HCT116 (cell line): ENCODE results near the gene SH3TC2. TPM values are rescaled to one million over a fixed set of nuclear protein-coding genes. Genes with fewer than 3 reads are reported as not detected.

Source experiments
- ATAC-seq: fragments of 200-7000 bp; cut with Tn5 transposase; 2 replicates; pipeline ENCODE4 v1.9.1; 2020; ENCODE audit warnings: mild to moderate bottlenecking, moderate library complexity
- BruUV-seq: library from RNA; stranded (reverse); fragments of 400-500 nt; replicated peaks from 2 replicates; lab custom pipeline; 2021; lab: Mats Ljungman, UMichigan
- CTCF ChIA-PET: fragments of 300-600 bp; sonication (Branson Sonifier 250); formaldehyde crosslinking; loops from one replicate; lab custom pipeline; 2021; ENCODE audit warnings: antibody characterized with exemption; lab: Charles Lee
- POLR2A ChIA-PET: fragments of 300-600, 350-600 bp; sonication (Branson Sonifier 250); formaldehyde crosslinking; loops from one replicate; lab custom pipeline; 2021; ENCODE audit warnings: antibody characterized with exemption; lab: Charles Lee
- RAD21 ChIA-PET, 2 experiments: fragments of 300-600 bp; sonication (Branson Sonifier 250); formaldehyde crosslinking; loops; one replicate each; lab custom pipeline; 2023; ENCODE audit warnings: low total read pairs in 2 of 2; ENCODE audit not compliant: uncharacterized antibody in 2 of 2, unreplicated experiment in 2 of 2, low non-redundant PET in 1 of 2; lab: Charles Lee
- DNase-seq: peaks from one replicate; pipeline ENCODE4 v3.0.0-alpha.2; 2010; ENCODE audit warnings: low read depth, low spot score
- H2AFZ ChIP-seq: fragments of 200-600 bp; shearing (Covaris generic), sonication (generic); 2 replicates; pipeline ENCODE4 v1.6.1; 2017; ENCODE audit warnings: low read depth, mixed run types, mixed read lengths, antibody characterized with exemption, low read length; ENCODE audit not compliant: poor library complexity, severe bottlenecking
- H3K27ac ChIP-seq: 2 replicates; pipeline ENCODE4 v1.5.1; 2012; ENCODE audit warnings: low read depth, low read length
- H3K27me3 ChIP-seq: fragments of 200-600 bp; sonication (generic); 2 replicates; pipeline ENCODE4 v1.6.1; 2016; ENCODE audit warnings: mixed run types, low read length, mixed read lengths; ENCODE audit not compliant: insufficient read depth
- H3K36me3 ChIP-seq, 2 experiments: fragments of 200-500 bp in 1 of 2; fragments of 200-600 bp in 1 of 2; sonication (Bioruptor generic) in 1 of 2; sonication (generic) in 1 of 2; 2 replicates each; pipeline versions ENCODE4 v1.5.1 to v1.6.1; 2014 to 2016; ENCODE audit warnings: low read length in 2 of 2, inconsistent platforms in 1 of 2, mixed read lengths in 1 of 2, mixed run types in 1 of 2; ENCODE audit not compliant: insufficient read depth in 2 of 2, control insufficient read depth in 1 of 2
- H3K4me1 ChIP-seq, 2 experiments: fragments of 200-600 bp in 1 of 2; sonication (generic) in 1 of 2; 2 replicates each; pipeline versions ENCODE4 v1.5.1 to v1.6.1; 2012 to 2017; ENCODE audit warnings: low read length in 2 of 2, inconsistent platforms in 1 of 2, mild to moderate bottlenecking in 1 of 2, mixed read lengths in 1 of 2, mixed run types in 1 of 2, moderate library complexity in 1 of 2; ENCODE audit not compliant: insufficient read depth in 2 of 2, control insufficient read depth in 1 of 2
- H3K4me2 ChIP-seq: fragments of 200-600 bp; sonication (generic); 2 replicates; pipeline ENCODE4 v1.6.1; 2017; ENCODE audit warnings: mixed run types, low read length, mixed read lengths
- H3K4me3 ChIP-seq, 2 experiments: fragments of 200-600 bp in 1 of 2; sonication (generic) in 1 of 2; replicated peaks in 1 of 2; 2 replicates each; pipeline ENCODE4 v1.5.1; 2011 to 2016; ENCODE audit warnings: low read length in 2 of 2, control low read depth in 1 of 2, low read depth in 1 of 2, mild to moderate bottlenecking in 1 of 2, mixed read lengths in 1 of 2, mixed run types in 1 of 2
- H3K79me2 ChIP-seq: fragments of 200-600 bp; sonication (generic); 2 replicates; pipeline ENCODE4 v1.6.1; 2017; ENCODE audit warnings: mild to moderate bottlenecking, mixed run types, low read length, moderate library complexity, mixed read lengths; ENCODE audit not compliant: insufficient read depth
- H3K9ac ChIP-seq: fragments of 200-600 bp; sonication (generic); 2 replicates; pipeline ENCODE4 v1.6.1; 2016; ENCODE audit warnings: low read length, mixed read lengths
- H3K9me2 ChIP-seq: fragments of 200-600 bp; sonication (generic), shearing (Covaris generic); 2 replicates; pipeline ENCODE4 v1.6.1; 2017; ENCODE audit warnings: mixed run types, mild to moderate bottlenecking, moderate library complexity; ENCODE audit not compliant: insufficient read depth
- H3K9me3 ChIP-seq, 2 experiments: fragments of 200-500 bp in 1 of 2; fragments of 200-600 bp in 1 of 2; sonication (Bioruptor generic) in 1 of 2; sonication (generic) in 1 of 2; 2 replicates each; pipeline ENCODE4 v1.6.1; 2014 to 2017; ENCODE audit warnings: low read length in 2 of 2, mixed read lengths in 2 of 2, inconsistent platforms in 1 of 2, low read depth in 1 of 2, mild to moderate bottlenecking in 1 of 2, mixed run types in 1 of 2, moderate library complexity in 1 of 2; ENCODE audit not compliant: control insufficient read depth in 1 of 2, insufficient read depth in 1 of 2
- H4K20me1 ChIP-seq: fragments of 200-600 bp; sonication (generic), shearing (Covaris generic); 2 replicates; pipeline ENCODE4 v1.6.1; 2017; ENCODE audit warnings: mixed run types, mild to moderate bottlenecking, moderate library complexity; ENCODE audit not compliant: insufficient read depth
- ATF3 ChIP-seq: IDR thresholded peaks from 2 replicates; pipeline ENCODE4 v1.6.1; 2012
- CBX3 ChIP-seq: IDR thresholded peaks from 2 replicates; pipeline ENCODE4 v1.6.1; 2012; ENCODE audit warnings: low read depth
- EGR1 ChIP-seq: IDR thresholded peaks from 2 replicates; pipeline ENCODE4 v1.6.1; 2012; ENCODE audit warnings: low read depth
- EZH2phosphoT487 ChIP-seq: fragments of 200-600 bp; IDR thresholded peaks from 2 replicates; pipeline ENCODE4 v1.6.1; 2018; ENCODE audit warnings: antibody characterized with exemption, borderline replicate concordance
- FOSL1 ChIP-seq: IDR thresholded peaks from 2 replicates; pipeline ENCODE4 v1.6.1; 2012; ENCODE audit warnings: low read depth
- JUND ChIP-seq: IDR thresholded peaks from 2 replicates; pipeline ENCODE4 v1.6.1; 2012
- SIN3A ChIP-seq: IDR thresholded peaks from 2 replicates; pipeline ENCODE4 v1.6.1; 2012; ENCODE audit warnings: low read depth
- SP1 ChIP-seq: IDR thresholded peaks from 2 replicates; pipeline ENCODE4 v1.6.1; 2012; ENCODE audit warnings: low read depth
- SRF ChIP-seq: IDR thresholded peaks from 2 replicates; pipeline ENCODE4 v1.6.1; 2012; ENCODE audit warnings: low read depth
- ZFX ChIP-seq: fragments of 450-650 bp; IDR thresholded peaks from 2 replicates; pipeline ENCODE4 v1.6.1; 2017
- intact Hi-C: fragments of 100-400 bp; cut with micrococcal nuclease; formaldehyde crosslinking; loops from 2 replicates; pipeline ENCODE4 v1.10.0; 2022
- total RNA-seq: library from RNA; stranded (reverse); gene quantifications from one replicate; pipeline ENCODE4 v1.2.1, GENCODE V29; 2021; ENCODE audit not compliant: unreplicated experiment
- TF ChIP-seq, protein P1 (sequence below): IDR thresholded peaks from 2 replicates; pipeline ENCODE4 v1.6.1; 2012
- TF ChIP-seq, protein P2 (sequence below), 3 experiments: fragments of 200-600 bp in 1 of 3; sonication (generic) in 1 of 3; IDR thresholded peaks in 2 of 3; conservative IDR thresholded peaks in 1 of 3; 2 replicates each; pipeline ENCODE4 v1.5.1; 2012 to 2017; ENCODE audit warnings: low read depth in 2 of 3, low read length in 2 of 3, antibody characterized with exemption in 1 of 3, borderline replicate concordance in 1 of 3, control low read depth in 1 of 3, mild to moderate bottlenecking in 1 of 3, mixed read lengths in 1 of 3, mixed run types in 1 of 3, moderate library complexity in 1 of 3; ENCODE audit not compliant: insufficient read depth in 1 of 3
- TF ChIP-seq, protein P3 (sequence below): IDR thresholded peaks from 2 replicates; pipeline ENCODE4 v1.6.1; 2012; ENCODE audit warnings: low read depth

The SH3TC2 gene
- total RNA-seq, 1 experiment from 2014 or later, result 12.8 TPM

GRCh38 chr5:149002053-149002452, 60.8 kb downstream of the SH3TC2 start:
- H3K9ac ChIP-seq, result peak overlapping the region; percentile 28; the same call in 1 of the 2 replicates
- H3K79me2 ChIP-seq, result no peaks in the 10 kb centered on the region
- H3K36me3 ChIP-seq, result no peaks in the 10 kb centered on the region
- ChIA-PET CTCF (interaction anchor here (1.2 to 2.7 kb wide), 7 partner anchors 33 to 271 kb away, joined by 3 to 12 read pairs (median 7); no protein-coding TSS in a partner anchor), POLR2A (no interaction called here), RAD21 (interaction anchor here (1.2 to 1.8 kb wide), 2 partner anchors 113 to 261 kb away, joined by 3 to 6 read pairs; no protein-coding TSS in a partner anchor)
- ATAC-seq (peak; percentile 79), DNase-seq (peak; percentile 44)
- no peaks in the 10 kb centered on the region for H3K27me3 ChIP-seq
- H2AFZ ChIP-seq, result peak overlapping the region; percentile 57
- H3K27ac ChIP-seq, result no peak overlapping the region
- no peaks in the 10 kb centered on the region for H3K9me3 ChIP-seq
- peaks cover 8 to 24% of the 10 kb centered on the region in 2 experiments for H3K4me1 ChIP-seq
- no peak overlapping the region for H3K4me3 ChIP-seq
- BruUV-seq, result no TSS peak
- H3K9me2 ChIP-seq, result no peaks in the 10 kb centered on the region
- intact Hi-C loops, result loop anchor here (10.0 kb wide), 1 partner anchor 113 kb away; no protein-coding TSS in a partner anchor
- H3K4me2 ChIP-seq, result peak overlapping the region; percentile 57
- H4K20me1 ChIP-seq, result no peaks in the 10 kb centered on the region
- TF ChIP-seq, protein P1, sequence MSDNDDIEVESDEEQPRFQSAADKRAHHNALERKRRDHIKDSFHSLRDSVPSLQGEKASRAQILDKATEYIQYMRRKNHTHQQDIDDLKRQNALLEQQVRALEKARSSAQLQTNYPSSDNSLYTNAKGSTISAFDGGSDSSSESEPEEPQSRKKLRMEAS, result 0 out of 2 replicates have a peak, but pooled peaks have one; percentile 8
- TF ChIP-seq SIN3A, result no peak
- TF ChIP-seq SP1, result 0 out of 2 replicates have a peak, but pooled peaks have one; percentile 21
- 0 out of 2 replicates have a peak, but pooled peaks have one; percentile 22 for TF ChIP-seq JUND

DNA sequence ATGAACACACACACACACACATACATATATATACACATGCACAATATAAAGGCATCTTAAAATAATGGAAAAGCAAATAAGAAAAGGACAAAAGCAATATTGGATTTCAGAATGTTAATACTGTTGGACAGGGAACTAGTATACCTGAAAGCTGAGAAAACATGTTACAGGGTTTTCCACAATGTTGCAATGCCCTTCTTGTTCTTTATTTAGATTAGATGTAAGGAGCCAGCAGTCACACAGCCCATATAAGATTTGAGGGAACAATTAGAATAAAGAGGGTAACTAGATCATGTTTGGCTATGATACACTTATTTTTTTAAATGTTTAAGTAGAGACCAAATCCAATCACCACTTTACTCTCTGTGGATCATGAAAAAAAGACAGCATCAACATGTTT, 61.7 kb downstream of the SH3TC2 start:
- H3K4me1 ChIP-seq, result peaks cover 8 to 24% of the 10 kb centered on the region in 2 experiments
- RAD21 ChIA-PET, result interaction anchor here in 1 of 2 experiments (1.2 kb wide), 1 partner anchor 113 kb away, joined by 3 read pairs; no protein-coding TSS in a partner anchor
- BruUV-seq, result no TSS peak
- no peaks in the 10 kb centered on the region for H3K27me3 ChIP-seq
- H3K36me3 ChIP-seq, result no peaks in the 10 kb centered on the region
- no peaks in the 10 kb centered on the region for H4K20me1 ChIP-seq
- no peaks in the 10 kb centered on the region for H3K9me3 ChIP-seq
- H3K9me2 ChIP-seq, result no peaks in the 10 kb centered on the region
- DNase-seq (no peak), ATAC-seq (no peak)
- H3K4me2 ChIP-seq, result no peak overlapping the region
- H3K79me2 ChIP-seq, result no peaks in the 10 kb centered on the region
- H3K9ac ChIP-seq, result no peak overlapping the region
- CTCF ChIA-PET, result interaction anchor here (1.0 to 3.4 kb wide), 4 partner anchors 113 to 264 kb away, joined by 3 to 13 read pairs (median 4); no protein-coding TSS in a partner anchor
- POLR2A ChIA-PET, result no interaction called here
- intact Hi-C loops, result loop anchor here (10.0 kb wide), 1 partner anchor 114 kb away; no protein-coding TSS in a partner anchor
- H3K4me3 ChIP-seq, result no peak overlapping the region
- H3K27ac ChIP-seq, result no peak overlapping the region
- no peak overlapping the region for H2AFZ ChIP-seq
- TF ChIP-seq FOSL1, result no peak
- TF ChIP-seq, protein P2, sequence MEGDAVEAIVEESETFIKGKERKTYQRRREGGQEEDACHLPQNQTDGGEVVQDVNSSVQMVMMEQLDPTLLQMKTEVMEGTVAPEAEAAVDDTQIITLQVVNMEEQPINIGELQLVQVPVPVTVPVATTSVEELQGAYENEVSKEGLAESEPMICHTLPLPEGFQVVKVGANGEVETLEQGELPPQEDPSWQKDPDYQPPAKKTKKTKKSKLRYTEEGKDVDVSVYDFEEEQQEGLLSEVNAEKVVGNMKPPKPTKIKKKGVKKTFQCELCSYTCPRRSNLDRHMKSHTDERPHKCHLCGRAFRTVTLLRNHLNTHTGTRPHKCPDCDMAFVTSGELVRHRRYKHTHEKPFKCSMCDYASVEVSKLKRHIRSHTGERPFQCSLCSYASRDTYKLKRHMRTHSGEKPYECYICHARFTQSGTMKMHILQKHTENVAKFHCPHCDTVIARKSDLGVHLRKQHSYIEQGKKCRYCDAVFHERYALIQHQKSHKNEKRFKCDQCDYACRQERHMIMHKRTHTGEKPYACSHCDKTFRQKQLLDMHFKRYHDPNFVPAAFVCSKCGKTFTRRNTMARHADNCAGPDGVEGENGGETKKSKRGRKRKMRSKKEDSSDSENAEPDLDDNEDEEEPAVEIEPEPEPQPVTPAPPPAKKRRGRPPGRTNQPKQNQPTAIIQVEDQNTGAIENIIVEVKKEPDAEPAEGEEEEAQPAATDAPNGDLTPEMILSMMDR (IDR thresholded peaks at IDR 0.05 in 2 of 3, conservative IDR thresholded peaks at IDR 0.05 in 1 of 3; ENCODE audit: borderline replicate concordance in 1 of 3, insufficient read depth in 1 of 3, low read depth in 2 of 3, low read length in 2 of 3), result no peak
- TF ChIP-seq ATF3, result no peak
- TF ChIP-seq, protein P1, result no peak
- TF ChIP-seq SRF, result no peak
- no peak for TF ChIP-seq EGR1
- TF ChIP-seq EZH2phosphoT487, result no peak
- TF ChIP-seq, protein P3, sequence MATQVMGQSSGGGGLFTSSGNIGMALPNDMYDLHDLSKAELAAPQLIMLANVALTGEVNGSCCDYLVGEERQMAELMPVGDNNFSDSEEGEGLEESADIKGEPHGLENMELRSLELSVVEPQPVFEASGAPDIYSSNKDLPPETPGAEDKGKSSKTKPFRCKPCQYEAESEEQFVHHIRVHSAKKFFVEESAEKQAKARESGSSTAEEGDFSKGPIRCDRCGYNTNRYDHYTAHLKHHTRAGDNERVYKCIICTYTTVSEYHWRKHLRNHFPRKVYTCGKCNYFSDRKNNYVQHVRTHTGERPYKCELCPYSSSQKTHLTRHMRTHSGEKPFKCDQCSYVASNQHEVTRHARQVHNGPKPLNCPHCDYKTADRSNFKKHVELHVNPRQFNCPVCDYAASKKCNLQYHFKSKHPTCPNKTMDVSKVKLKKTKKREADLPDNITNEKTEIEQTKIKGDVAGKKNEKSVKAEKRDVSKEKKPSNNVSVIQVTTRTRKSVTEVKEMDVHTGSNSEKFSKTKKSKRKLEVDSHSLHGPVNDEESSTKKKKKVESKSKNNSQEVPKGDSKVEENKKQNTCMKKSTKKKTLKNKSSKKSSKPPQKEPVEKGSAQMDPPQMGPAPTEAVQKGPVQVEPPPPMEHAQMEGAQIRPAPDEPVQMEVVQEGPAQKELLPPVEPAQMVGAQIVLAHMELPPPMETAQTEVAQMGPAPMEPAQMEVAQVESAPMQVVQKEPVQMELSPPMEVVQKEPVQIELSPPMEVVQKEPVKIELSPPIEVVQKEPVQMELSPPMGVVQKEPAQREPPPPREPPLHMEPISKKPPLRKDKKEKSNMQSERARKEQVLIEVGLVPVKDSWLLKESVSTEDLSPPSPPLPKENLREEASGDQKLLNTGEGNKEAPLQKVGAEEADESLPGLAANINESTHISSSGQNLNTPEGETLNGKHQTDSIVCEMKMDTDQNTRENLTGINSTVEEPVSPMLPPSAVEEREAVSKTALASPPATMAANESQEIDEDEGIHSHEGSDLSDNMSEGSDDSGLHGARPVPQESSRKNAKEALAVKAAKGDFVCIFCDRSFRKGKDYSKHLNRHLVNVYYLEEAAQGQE, result no peak
- no peak for TF ChIP-seq ZFX
- no peak for TF ChIP-seq CBX3
